NT2/D1 (cell line): Measurements from ENCODE around the gene DTX2.
A peak's percentile ranks its signal among the peaks of the same experiment; 100 is the strongest.
"Not testable (repeated sequence)": the region's sequence is repeated elsewhere in the genome, so short reads cannot be mapped to it uniquely, and the experiment has no call there.

Source experiments
- DNase-seq: peaks from one replicate; pipeline ENCODE4 v3.0.0-alpha.2; 2011; ENCODE audit warnings: low read depth, low spot score
- H3K27me3 ChIP-seq: 2 replicates; pipeline ENCODE4 v1.6.0; 2011; ENCODE audit warnings: mild to moderate bottlenecking; ENCODE audit not compliant: insufficient read length, insufficient read depth
- H3K36me3 ChIP-seq: 2 replicates; pipeline ENCODE4 v1.6.1; 2011; ENCODE audit warnings: mild to moderate bottlenecking, low read length, mixed read lengths; ENCODE audit not compliant: insufficient read depth, insufficient read length
- H3K4me1 ChIP-seq: 2 replicates; pipeline ENCODE4 v1.5.1; 2011; ENCODE audit not compliant: insufficient read depth, insufficient read length
- H3K4me3 ChIP-seq: 2 replicates; pipeline ENCODE4 v1.5.1; 2011; ENCODE audit warnings: low read depth; ENCODE audit not compliant: insufficient read length
- H3K9ac ChIP-seq: 2 replicates; pipeline ENCODE4 v1.6.0; 2011; ENCODE audit warnings: low read depth; ENCODE audit not compliant: insufficient read length
- H3K9me3 ChIP-seq: 2 replicates; pipeline ENCODE4 v1.5.1; 2011; ENCODE audit warnings: mild to moderate bottlenecking, low read length; ENCODE audit not compliant: insufficient read depth
- SUZ12 ChIP-seq: IDR thresholded peaks from 2 replicates; pipeline ENCODE4 v1.6.1; 2011; ENCODE audit not compliant: insufficient read length, insufficient read depth; ENCODE audit errors: extremely low read depth
- YY1 ChIP-seq: IDR thresholded peaks from 2 replicates; pipeline ENCODE4 v1.6.1; 2011; ENCODE audit not compliant: insufficient read length, insufficient read depth
- ZNF274 ChIP-seq: IDR thresholded peaks from 2 replicates; pipeline ENCODE4 v1.6.1; 2011; ENCODE audit warnings: mild to moderate bottlenecking, low read depth, low read length

DTX2 gene

GRCh38 chr7:76426246-76426645 lies 35.3 kb upstream of the DTX2 start:
- H3K27me3 ChIP-seq: no peaks in the 10 kb centered on the region
- DNase-seq: no peak
- H3K4me1 ChIP-seq: peaks cover 1% of the 10 kb centered on the region
- no peak overlapping the region for H3K9ac ChIP-seq
- TF ChIP-seq ZNF274 (no peak), SUZ12 (no peak), YY1 (no peak)
- no peaks in the 10 kb centered on the region for H3K9me3 ChIP-seq
- no peaks in the 10 kb centered on the region for H3K36me3 ChIP-seq
- no peak overlapping the region for H3K4me3 ChIP-seq

GRCh38 chr7:76427635-76428034 lies 33.9 kb upstream of the DTX2 start:
- TF ChIP-seq ZNF274 (no peak), YY1 (no peak), SUZ12 (no peak)
- Histone ChIP-seq H3K4me3 (no peak overlapping the region), H3K4me1 (peaks cover 1% of the 10 kb centered on the region), H3K36me3 (no peaks in the 10 kb centered on the region), H3K27me3 (no peaks in the 10 kb centered on the region), H3K9me3 (no peaks in the 10 kb centered on the region), H3K9ac (no peak overlapping the region)
- DNase-seq: no peak

- no peaks in the 10 kb centered on the region for H3K27me3 ChIP-seq
- TF ChIP-seq YY1: no peak
- no peak for TF ChIP-seq ZNF274
- TF ChIP-seq SUZ12: no peak
These were observed 33.2 kb upstream of the DTX2 start for GRCh38 chr7:76428149-76428823.

GRCh38 chr7:76428868-76429805 lies 32.4 kb upstream of the DTX2 start:
- Histone ChIP-seq H3K4me1 (peaks cover 1% of the 10 kb centered on the region), H3K36me3 (no peaks in the 10 kb centered on the region), H3K27me3 (no peaks in the 10 kb centered on the region), H3K9me3 (no peaks in the 10 kb centered on the region), H3K4me3 (no peak overlapping the region), H3K9ac (no peak overlapping the region)
- TF ChIP-seq SUZ12 (no peak), YY1 (no peak), ZNF274 (no peak)
- no peak for DNase-seq

More at GRCh38 chr7:76428149-76428823, 33.2 kb upstream of the DTX2 start:
- no peak for DNase-seq
- no peak overlapping the region for H3K4me3 ChIP-seq
- no peaks in the 10 kb centered on the region for H3K9me3 ChIP-seq
- H3K4me1 ChIP-seq: peaks cover 1% of the 10 kb centered on the region
- no peaks in the 10 kb centered on the region for H3K36me3 ChIP-seq
- H3K9ac ChIP-seq: no peak overlapping the region

GRCh38 chr7:76430211-76430610 lies 31.3 kb upstream of the DTX2 start:
- Histone ChIP-seq H3K36me3 (no peaks in the 10 kb centered on the region), H3K9me3 (no peaks in the 10 kb centered on the region), H3K27me3 (no peaks in the 10 kb centered on the region), H3K4me1 (peaks cover 1% of the 10 kb centered on the region), H3K4me3 (no peak overlapping the region), H3K9ac (no peak overlapping the region)
- DNase-seq: no peak
- TF ChIP-seq ZNF274 (no peak), YY1 (no peak), SUZ12 (no peak)

- H3K27me3 ChIP-seq: no peaks in the 10 kb centered on the region
- TF ChIP-seq SUZ12 (no peak), YY1 (no peak), ZNF274 (no peak)
- H3K4me1 ChIP-seq: peaks cover 1% of the 10 kb centered on the region
These were observed 30.7 kb upstream of the DTX2 start for GRCh38 chr7:76430836-76431235.

GRCh38 chr7:76437873-76438272 lies 23.6 kb upstream of the DTX2 start:
- H3K9me3 ChIP-seq, H3K4me1 ChIP-seq, H3K9ac ChIP-seq, H3K4me3 ChIP-seq, H3K36me3 ChIP-seq, H3K27me3 ChIP-seq: not testable (repeated sequence)
- DNase-seq: peak; percentile 74

More at GRCh38 chr7:76430836-76431235, 30.7 kb upstream of the DTX2 start:
- H3K9ac ChIP-seq: no peak overlapping the region
- no peaks in the 10 kb centered on the region for H3K36me3 ChIP-seq
- H3K4me3 ChIP-seq: no peak overlapping the region
- DNase-seq: no peak
- H3K9me3 ChIP-seq: no peaks in the 10 kb centered on the region

- DNase-seq: not testable (repeated sequence)
These were observed 22.2 kb upstream of the DTX2 start for GRCh38 chr7:76439120-76439888.

GRCh38 chr7:76440404-76440803 lies 21.1 kb upstream of the DTX2 start:
- DNase-seq, H3K9ac ChIP-seq, H3K36me3 ChIP-seq, H3K9me3 ChIP-seq, H3K4me3 ChIP-seq, H3K27me3 ChIP-seq, H3K4me1 ChIP-seq: not testable (repeated sequence)

More at GRCh38 chr7:76439120-76439888, 22.2 kb upstream of the DTX2 start:
- H3K4me1 ChIP-seq, H3K9ac ChIP-seq, H3K4me3 ChIP-seq, H3K36me3 ChIP-seq, H3K9me3 ChIP-seq, H3K27me3 ChIP-seq: not testable (repeated sequence)
